ENCODE results near the gene SLC8A1. TPM values are rescaled to one million over a fixed set of nuclear protein-coding genes. Genes with fewer than 3 reads are reported as not detected.

Gene SLC8A1
- total and polyA plus RNA-seq, 10 of the 15 experiments (the other 5 are each of a cell fraction or from before 2014, with no cell fraction given) = under 0.01 to 1.2 (median 0.01) TPM; not detected in 3

GRCh38 chr2:40276076-40276475, 175.8 kb downstream of the SLC8A1 start:
- ATAC-seq (no peak), DNase-seq (ENCODE audit: low read depth, low spot score) (no peak), FAIRE-seq (no peak)
- RAD21 ChIA-PET (ENCODE audit: unreplicated experiment) = no interaction called here
- WGBS (ENCODE audit: insufficient coverage, insufficient replicate concordance, low lambda C conversion rate, missing lambda C conversion rate) = 67% methylated on average over 1 of the region's 1 CpG
- H3K36me3 ChIP-seq (ENCODE audit: control insufficient read depth in 2 of 2, insufficient read depth in 2 of 2, low read length in 1 of 2) = no peaks in the 10 kb centered on the region
- H3K4me2 ChIP-seq (ENCODE audit: control insufficient read depth, insufficient read depth) = no peak overlapping the region
- CTCF ChIA-PET = interaction anchor here (0.7 kb wide), 1 partner anchor 278 kb away, joined by 3 read pairs; no protein-coding TSS in a partner anchor
- no peaks in the 10 kb centered on the region for H3K27me3 ChIP-seq (replicated peaks in 1 of 2; ENCODE audit: control insufficient read depth in 2 of 2, insufficient read depth in 2 of 2, low read length in 1 of 2)
- in situ Hi-C loops (cut with MboI) (no loop called here), intact Hi-C loops (cut with micrococcal nuclease; ENCODE audit: unreplicated experiment) (no loop called here)
- H2AFZ ChIP-seq (ENCODE audit: control insufficient read depth, low read depth, low read length) = no peak overlapping the region
- no peak overlapping the region for H3K4me3 ChIP-seq
- SMC1A ChIA-PET (ENCODE audit: uncharacterized antibody, unreplicated experiment) = no interaction called here
- no peak overlapping the region for H3K27ac ChIP-seq (ENCODE audit: control insufficient read depth, insufficient read depth)
- H3K9me3 ChIP-seq (replicated peaks; ENCODE audit: control insufficient read depth, insufficient read depth, low read length) = no peaks in the 10 kb centered on the region
- no peaks in the 10 kb centered on the region for H4K20me1 ChIP-seq (ENCODE audit: control insufficient read depth, insufficient read depth)
- BruUV-seq (replicated peaks) = no TSS peak
- no peaks in the 10 kb centered on the region for H3K4me1 ChIP-seq (ENCODE audit: control insufficient read depth, insufficient read depth, low read length)
- H3K79me2 ChIP-seq (ENCODE audit: control insufficient read depth, insufficient read depth, low read length) = no peaks in the 10 kb centered on the region
- POLR2A ChIA-PET = no interaction called here
- no peak overlapping the region for H3K9ac ChIP-seq (ENCODE audit: control insufficient read depth, insufficient read depth, low read length)
- TF ChIP-seq RELA (IDR thresholded peaks at IDR 0.05; ENCODE audit: borderline replicate concordance, partially characterized antibody) (no peak), CBX5 (IDR thresholded peaks at IDR 0.05; ENCODE audit: low read depth) (no peak), FOXK2 (IDR thresholded peaks at IDR 0.05) (no peak), REST (IDR thresholded peaks at IDR 0.05; ENCODE audit: low read depth, low read length) (no peak), CUX1 (IDR thresholded peaks at IDR 0.05; ENCODE audit: insufficient replicate concordance, low read depth, low read length) (no peak), TBL1XR1 (IDR thresholded peaks at IDR 0.05; ENCODE audit: low read depth, low read length) (no peak), ZNF592 (IDR thresholded peaks at IDR 0.05) (no peak), KLF5 (IDR thresholded peaks at IDR 0.05; ENCODE audit: partially characterized antibody) (no peak)
- TF ChIP-seq, protein P1, sequence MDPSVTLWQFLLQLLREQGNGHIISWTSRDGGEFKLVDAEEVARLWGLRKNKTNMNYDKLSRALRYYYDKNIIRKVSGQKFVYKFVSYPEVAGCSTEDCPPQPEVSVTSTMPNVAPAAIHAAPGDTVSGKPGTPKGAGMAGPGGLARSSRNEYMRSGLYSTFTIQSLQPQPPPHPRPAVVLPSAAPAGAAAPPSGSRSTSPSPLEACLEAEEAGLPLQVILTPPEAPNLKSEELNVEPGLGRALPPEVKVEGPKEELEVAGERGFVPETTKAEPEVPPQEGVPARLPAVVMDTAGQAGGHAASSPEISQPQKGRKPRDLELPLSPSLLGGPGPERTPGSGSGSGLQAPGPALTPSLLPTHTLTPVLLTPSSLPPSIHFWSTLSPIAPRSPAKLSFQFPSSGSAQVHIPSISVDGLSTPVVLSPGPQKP (IDR thresholded peaks at IDR 0.05; ENCODE audit: low read depth, low read length) = no peak

All from GM12878 (cell line).